Thymus (tissue), 11 donors: ENCODE data around the gene PIWIL4. TPM values are rescaled to one million over a fixed set of nuclear protein-coding genes. Genes with fewer than 3 reads are reported as not detected.

Experiments used
- DNase-seq, 9 donors: peaks; one replicate each; pipeline ENCODE4 v3.0.0-alpha.2; 2013; ENCODE audit warnings: low spot score in 9 of 9, low read depth in 6 of 9, missing footprints in 1 of 9
- H3K27ac ChIP-seq, 2 donors: one replicate each; pipeline ENCODE4 v1.5.1; 2013; ENCODE audit warnings: control low read depth in 1 of 2, low read depth in 1 of 2, low read length in 1 of 2, mild to moderate bottlenecking in 1 of 2, moderate library complexity in 1 of 2
- H3K27me3 ChIP-seq, 2 donors: one replicate each; pipeline ENCODE4 v1.5.1; 2013; ENCODE audit warnings: low read length in 1 of 2; ENCODE audit not compliant: control insufficient read depth in 2 of 2, insufficient read depth in 1 of 2
- H3K36me3 ChIP-seq, 2 donors: one replicate each; pipeline ENCODE4 v1.5.1; 2013; ENCODE audit warnings: low read length in 1 of 2, mild to moderate bottlenecking in 1 of 2, moderate library complexity in 1 of 2; ENCODE audit not compliant: control insufficient read depth in 2 of 2, insufficient read depth in 2 of 2
- H3K4me1 ChIP-seq, 2 donors: one replicate each; pipeline ENCODE4 v1.5.1; 2013; ENCODE audit warnings: low read length in 2 of 2; ENCODE audit not compliant: control insufficient read depth in 2 of 2, insufficient read depth in 2 of 2
- H3K4me3 ChIP-seq, 2 donors: one replicate each; pipeline ENCODE4 v1.5.1; 2013; ENCODE audit warnings: low read length in 2 of 2, control low read depth in 1 of 2, mild to moderate bottlenecking in 1 of 2
- H3K9me3 ChIP-seq, 2 donors: one replicate each; pipeline ENCODE4 v1.5.1; 2013; ENCODE audit warnings: low read length in 1 of 2, mild to moderate bottlenecking in 1 of 2; ENCODE audit not compliant: control insufficient read depth in 2 of 2, insufficient read depth in 1 of 2
- WGBS: extraction: QIAGEN DNeasy Blood & Tissue Kit; methylation state at CpG from one replicate; pipeline ENCODE4 v1.1.7; 2013; 5-methylcytosine and 5-hydroxymethylcytosine counted together
- polyA plus RNA-seq: library from polyadenylated mRNA; stranded (reverse); fragments of 200-250 nt; gene quantifications from one replicate; pipeline ENCODE4 v1.2.3, GENCODE V29; 2013
- total RNA-seq: library from RNA; stranded (reverse); fragments of 120-200 nt; gene quantifications from one replicate; pipeline ENCODE4 v1.2.4, GENCODE V29; 2013
- donor health status: healthy.

PIWIL4 gene
- total and polyA plus RNA-seq, 2 donors, result 2.5 to 10.9 TPM

DNA sequence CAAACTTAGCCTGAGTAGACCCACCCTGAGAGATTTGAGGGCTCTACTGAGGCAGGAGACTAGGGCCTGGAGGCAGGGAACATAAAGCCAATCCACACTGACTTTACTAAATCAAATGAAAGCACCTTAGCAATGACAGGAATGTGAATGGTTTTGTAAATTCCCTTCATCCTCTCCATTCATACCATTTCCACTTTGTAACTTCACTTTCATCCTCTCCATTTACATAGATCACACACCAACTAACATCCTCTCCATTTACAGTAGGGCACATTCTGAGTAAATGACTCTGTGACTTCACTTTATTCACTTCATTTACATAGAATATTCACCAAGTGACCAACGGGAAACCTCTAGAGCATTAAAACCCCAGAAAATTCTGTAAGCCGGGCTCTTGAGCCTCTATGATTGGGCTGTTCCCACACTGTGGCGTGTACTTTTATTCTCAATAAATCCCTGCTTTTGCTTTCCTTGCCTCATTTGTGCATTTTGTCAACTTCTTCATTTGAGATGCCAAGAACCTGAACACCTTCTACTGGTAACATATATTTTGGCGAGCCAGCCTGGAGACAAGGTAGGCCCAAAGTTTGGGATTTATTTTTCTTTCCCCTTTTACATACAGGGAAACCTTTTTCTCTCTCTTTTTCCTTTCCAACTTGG lies 82.9 kb downstream of the PIWIL4 start:
- 97% methylated on average over 4 of the region's 4 CpGs for WGBS
- no peak overlapping the region for H3K27ac ChIP-seq

DNA sequence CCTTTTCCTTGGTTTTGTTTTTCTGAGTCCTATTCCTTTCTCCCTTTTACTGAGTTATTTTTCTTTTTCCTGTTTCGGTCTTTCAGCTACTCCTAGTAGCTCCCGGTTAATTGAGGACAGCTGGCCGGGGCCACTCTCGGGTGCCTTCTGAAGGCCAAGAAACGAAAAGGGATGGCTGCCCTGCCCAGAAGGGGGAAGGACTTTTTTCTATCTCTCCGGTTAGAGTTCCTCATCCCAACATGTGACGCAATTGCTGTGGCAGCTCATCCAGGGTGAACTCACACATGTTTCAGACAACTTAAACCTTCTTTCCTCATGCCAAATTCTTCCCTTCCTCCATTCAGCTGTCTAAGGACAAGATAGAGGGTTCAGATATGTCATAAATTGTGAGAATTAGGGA lies 83.6 kb downstream of the PIWIL4 start:
- H3K9me3 ChIP-seq, result no peaks in the 10 kb centered on the region
- DNase-seq, result no peak
- H3K4me1 ChIP-seq, result no peaks in the 10 kb centered on the region
- 95% methylated on average over 7 of the region's 7 CpGs for WGBS
- no peak overlapping the region for H3K27ac ChIP-seq
- no peaks in the 10 kb centered on the region for H3K36me3 ChIP-seq
- no peaks in the 10 kb centered on the region for H3K27me3 ChIP-seq
- H3K4me3 ChIP-seq, result no peak overlapping the region

More for the DNA sequence above, 82.9 kb downstream of the PIWIL4 start:
- H3K36me3 ChIP-seq, result no peaks in the 10 kb centered on the region
- DNase-seq, result no peak
- H3K4me3 ChIP-seq, result no peak overlapping the region
- H3K9me3 ChIP-seq, result no peaks in the 10 kb centered on the region
- H3K27me3 ChIP-seq, result no peaks in the 10 kb centered on the region
- H3K4me1 ChIP-seq, result no peaks in the 10 kb centered on the region

DNA sequence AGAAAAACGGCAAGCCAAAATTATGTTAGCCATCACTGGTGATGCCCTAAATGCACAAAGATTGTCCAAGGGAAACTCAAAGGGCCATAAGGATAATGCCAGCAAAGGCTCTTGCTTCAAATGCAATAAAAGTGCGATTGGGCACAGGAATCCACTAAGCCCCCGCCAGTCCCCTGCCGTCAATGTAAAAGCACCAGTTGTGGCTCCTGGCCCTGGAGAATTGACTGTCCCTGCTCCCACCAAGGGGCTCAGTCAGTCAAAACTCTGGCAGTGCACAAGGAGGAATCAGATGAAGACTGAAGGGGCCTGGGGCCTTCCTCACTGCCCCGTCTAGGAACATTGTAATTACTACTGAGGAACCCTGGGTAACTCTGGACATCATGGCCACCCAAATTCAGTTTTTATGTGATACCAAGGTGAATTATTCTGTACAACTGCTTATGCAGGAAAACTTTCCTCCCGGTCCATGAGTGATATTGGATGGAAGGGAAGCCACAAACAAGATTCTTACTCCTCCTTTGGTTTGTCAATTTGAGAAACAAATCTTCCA lies 85.6 kb downstream of the PIWIL4 start:
- H3K9me3 ChIP-seq, result no peaks in the 10 kb centered on the region
- DNase-seq, result no peak
- no peaks in the 10 kb centered on the region for H3K4me1 ChIP-seq
- H3K27ac ChIP-seq, result no peak overlapping the region
- 99% methylated on average over 6 of the region's 6 CpGs for WGBS
- no peaks in the 10 kb centered on the region for H3K27me3 ChIP-seq
- H3K4me3 ChIP-seq, result no peak overlapping the region
- no peaks in the 10 kb centered on the region for H3K36me3 ChIP-seq

DNA sequence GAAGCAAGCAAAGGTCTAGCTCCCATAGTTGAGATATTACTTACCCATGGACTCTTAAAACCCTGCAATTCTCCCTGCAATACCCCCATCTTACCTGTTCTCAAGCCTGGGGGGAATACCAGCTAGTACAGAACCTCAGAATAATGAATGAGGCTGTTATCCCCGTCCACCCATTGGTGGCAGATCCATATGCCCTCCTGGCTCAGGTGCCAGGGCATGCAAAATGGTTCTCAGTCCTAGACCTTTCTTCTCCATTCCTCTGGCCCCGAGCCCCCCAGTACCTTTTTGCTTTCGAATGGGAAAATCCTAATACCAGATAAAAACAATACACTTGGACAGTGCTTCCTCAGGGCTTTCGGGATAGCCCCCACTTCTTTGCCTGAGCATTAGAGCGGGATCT lies 86.4 kb downstream of the PIWIL4 start:
- no peaks in the 10 kb centered on the region for H3K9me3 ChIP-seq
- H3K27me3 ChIP-seq, result no peaks in the 10 kb centered on the region
- WGBS, result 95% methylated on average over 5 of the region's 5 CpGs
- DNase-seq, result no peak
- no peak overlapping the region for H3K27ac ChIP-seq
- H3K36me3 ChIP-seq, result no peaks in the 10 kb centered on the region
- H3K4me3 ChIP-seq, result no peak overlapping the region
- H3K4me1 ChIP-seq, result peaks cover 0 to 2% of the 10 kb centered on the region in 2 donors

DNA sequence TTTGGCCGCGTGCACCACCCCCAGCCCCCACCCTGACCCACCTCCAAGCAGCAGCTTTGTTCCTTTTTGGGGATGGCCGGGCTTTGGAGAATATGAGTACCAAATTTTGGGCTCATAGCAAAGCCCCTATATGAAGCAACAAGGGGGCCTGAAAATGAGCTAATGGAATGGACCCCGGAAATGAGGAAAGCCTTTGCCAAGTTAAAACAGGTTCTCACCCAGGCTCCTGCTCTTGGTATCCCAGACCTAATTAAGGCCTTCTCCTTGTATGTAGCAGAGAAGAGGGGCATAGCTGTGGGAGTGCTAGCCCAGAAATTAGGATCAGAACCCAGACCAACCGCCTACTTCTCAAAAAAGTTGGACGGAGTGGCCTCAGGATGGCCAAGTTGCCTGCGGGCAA lies 87.0 kb downstream of the PIWIL4 start:
- WGBS, result 99% methylated on average over 7 of the region's 7 CpGs
- Histone ChIP-seq H3K4me3 (no peak overlapping the region), H3K9me3 (no peaks in the 10 kb centered on the region), H3K4me1 (peaks cover 0 to 3% of the 10 kb centered on the region in 2 donors), H3K27ac (no peak overlapping the region), H3K27me3 (no peaks in the 10 kb centered on the region), H3K36me3 (no peaks in the 10 kb centered on the region)
- no peak for DNase-seq

DNA sequence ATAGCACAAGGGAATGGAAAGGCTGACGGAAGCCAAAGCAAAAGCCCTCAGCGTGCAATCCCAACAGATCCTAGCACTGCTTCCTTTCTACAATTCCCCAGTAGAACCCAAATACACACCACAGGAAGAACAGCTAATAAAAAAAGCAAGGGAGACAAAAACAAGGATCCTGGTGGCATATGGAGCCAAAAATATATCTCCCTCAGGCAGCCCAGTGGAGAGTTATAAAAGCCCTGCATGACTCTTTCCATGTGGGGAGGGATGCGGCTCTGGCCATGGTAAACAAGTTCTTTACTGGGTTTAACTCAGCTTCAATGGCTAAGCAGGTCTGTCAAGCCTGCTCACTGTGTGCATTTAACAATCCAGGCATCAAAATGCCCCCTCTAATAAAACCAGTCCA lies 88.1 kb downstream of the PIWIL4 start:
- WGBS, result 81% methylated on average over 3 of the region's 3 CpGs
- H3K4me3 ChIP-seq, result no peak overlapping the region
- no peak for DNase-seq

DNA sequence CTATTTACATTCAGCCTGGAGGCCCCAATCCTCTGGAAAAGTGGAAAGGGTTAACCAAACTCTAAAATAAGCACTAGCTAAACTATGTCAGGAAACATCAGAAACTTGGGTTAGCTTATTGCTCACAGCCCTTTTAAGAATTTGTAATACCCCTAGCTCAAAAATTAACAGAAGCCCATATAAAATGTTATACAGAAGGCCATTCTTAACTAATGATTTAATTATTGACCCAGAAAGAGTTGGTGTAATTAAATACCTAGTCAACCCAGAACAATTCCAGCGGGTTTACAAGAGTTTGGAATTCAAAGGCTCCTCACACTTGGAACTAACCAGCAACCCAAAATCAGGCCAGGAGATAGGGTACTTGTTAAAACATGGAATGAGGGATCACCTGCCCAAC lies 88.8 kb downstream of the PIWIL4 start:
- Histone ChIP-seq H3K9me3 (no peaks in the 10 kb centered on the region), H3K27me3 (no peaks in the 10 kb centered on the region), H3K4me3 (no peak overlapping the region), H3K36me3 (no peaks in the 10 kb centered on the region), H3K4me1 (peaks cover 0 to 6% of the 10 kb centered on the region in 2 donors), H3K27ac (no peak overlapping the region)
- 94% methylated on average over 1 of the region's 1 CpG for WGBS
- DNase-seq, result no peak

More for the DNA sequence above, 88.1 kb downstream of the PIWIL4 start:
- peaks cover 0 to 6% of the 10 kb centered on the region in 2 donors for H3K4me1 ChIP-seq
- H3K9me3 ChIP-seq, result no peaks in the 10 kb centered on the region
- H3K36me3 ChIP-seq, result no peaks in the 10 kb centered on the region
- H3K27me3 ChIP-seq, result no peaks in the 10 kb centered on the region
- no peak overlapping the region for H3K27ac ChIP-seq

DNA sequence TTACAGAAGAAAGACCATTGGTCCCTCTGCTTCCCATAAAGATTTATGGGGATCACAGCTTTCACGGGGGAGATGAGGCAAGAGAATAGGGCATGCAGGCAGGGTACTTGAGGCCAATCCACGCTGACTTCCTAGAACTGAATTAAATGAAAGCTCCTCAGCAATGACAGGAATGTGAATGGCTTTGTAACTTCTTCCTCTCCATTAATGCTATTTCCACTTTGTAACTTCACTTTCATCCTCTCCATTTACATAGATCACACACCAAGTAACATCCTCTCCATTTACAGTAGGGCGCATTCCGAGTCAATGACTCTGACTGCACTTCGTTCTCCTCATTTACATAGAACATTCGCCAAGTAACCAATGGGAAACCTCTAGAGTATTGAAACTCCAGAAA lies 89.8 kb downstream of the PIWIL4 start:
- peaks cover 0 to 6% of the 10 kb centered on the region in 2 donors for H3K4me1 ChIP-seq
- H3K4me3 ChIP-seq, result no peak overlapping the region
- no peak overlapping the region for H3K27ac ChIP-seq
- H3K36me3 ChIP-seq, result no peaks in the 10 kb centered on the region
- 97% methylated on average over 6 of the region's 6 CpGs for WGBS
- H3K27me3 ChIP-seq, result no peaks in the 10 kb centered on the region
- H3K9me3 ChIP-seq, result no peaks in the 10 kb centered on the region
- no peak for DNase-seq

DNA sequence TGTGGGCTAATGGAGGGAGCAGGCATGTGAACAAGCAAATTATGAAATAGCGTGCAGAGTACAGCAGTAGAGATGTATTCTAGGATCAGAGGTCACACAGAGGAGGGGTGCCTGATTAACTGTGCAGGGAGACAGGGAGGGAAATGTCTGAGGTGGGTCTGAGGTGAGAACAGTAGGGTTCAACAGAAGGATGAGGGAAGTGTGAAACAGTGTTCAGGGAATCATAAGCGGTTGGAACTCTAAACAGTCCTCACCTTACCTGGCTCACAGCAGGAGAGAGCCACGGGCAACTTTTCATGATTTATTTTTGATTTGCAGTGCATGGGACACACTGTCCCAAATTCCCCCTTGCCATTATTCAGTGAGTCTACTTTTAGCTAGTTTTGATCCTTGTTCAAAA lies 90.5 kb downstream of the PIWIL4 start:
- no peaks in the 10 kb centered on the region for H3K27me3 ChIP-seq
- DNase-seq, result no peak
- H3K27ac ChIP-seq, result no peak overlapping the region
- no peaks in the 10 kb centered on the region for H3K9me3 ChIP-seq
- peaks cover 0 to 6% of the 10 kb centered on the region in 2 donors for H3K4me1 ChIP-seq
- no peak overlapping the region for H3K4me3 ChIP-seq
- 96% methylated on average over 3 of the region's 3 CpGs for WGBS
- H3K36me3 ChIP-seq, result no peaks in the 10 kb centered on the region
